CD14-positive monocyte (primary cell): ENCODE data around the gene HDAC7. TPM values are rescaled to one million over a fixed set of nuclear protein-coding genes. Genes with fewer than 3 reads are reported as not detected.
"Not testable (repeated sequence)": the region's sequence is repeated elsewhere in the genome, so short reads cannot be mapped to it uniquely, and the experiment has no call there.

Experiments
- DNase-seq, 3 donors: peaks; one replicate each; pipeline ENCODE4 v3.0.0-alpha.2; 2011 to 2022
- H2AFZ ChIP-seq: 2 replicates; pipeline ENCODE4 v1.6.0; 2012; ENCODE audit warnings: mild to moderate bottlenecking, low read depth, low read length, inconsistent platforms; ENCODE audit not compliant: insufficient read depth, poor library complexity, severe bottlenecking
- H3K27ac ChIP-seq, 2 donors: 1 replicate in 1 of 2; 2 replicates in 1 of 2; pipeline ENCODE4 v1.5.1; 2012 to 2013; ENCODE audit warnings: low read length in 2 of 2, control low read depth in 1 of 2, inconsistent platforms in 1 of 2, low read depth in 1 of 2, mild to moderate bottlenecking in 1 of 2
- H3K27me3 ChIP-seq, 2 donors: one replicate each; pipeline versions ENCODE4 v1.6.0 to v1.6.1; 2011 to 2013; ENCODE audit warnings: low read length in 2 of 2; ENCODE audit not compliant: control insufficient read depth in 2 of 2, insufficient read depth in 2 of 2
- H3K36me3 ChIP-seq, 2 donors: replicated peaks in 1 of 2; 1 replicate in 1 of 2; 2 replicates in 1 of 2; pipeline versions ENCODE4 v1.5.1 to v1.6.1; 2012 to 2013; ENCODE audit warnings: low read length in 2 of 2, control low read depth in 1 of 2, inconsistent platforms in 1 of 2, mild to moderate bottlenecking in 1 of 2; ENCODE audit not compliant: insufficient read depth in 2 of 2, control insufficient read depth in 1 of 2
- H3K4me1 ChIP-seq, 2 donors: 1 replicate in 1 of 2; 2 replicates in 1 of 2; pipeline versions ENCODE4 v1.5.1 to v1.6.1; 2012 to 2013; ENCODE audit warnings: low read length in 2 of 2, control low read depth in 1 of 2, inconsistent platforms in 1 of 2, mild to moderate bottlenecking in 1 of 2, moderate library complexity in 1 of 2; ENCODE audit not compliant: insufficient read depth in 2 of 2, control insufficient read depth in 1 of 2
- H3K4me2 ChIP-seq: replicated peaks from 2 replicates; pipeline ENCODE3; 2012; ENCODE audit warnings: low read length, moderate library complexity, mild to moderate bottlenecking; ENCODE audit not compliant: poor library complexity, severe bottlenecking; ENCODE audit errors: extremely low read depth
- H3K4me3 ChIP-seq, 3 experiments: fragments of 200-600 bp in 1 of 3; sonication (generic) in 1 of 3; replicated peaks in 1 of 3; 1 replicate in 2 of 3; 2 replicates in 1 of 3; pipeline ENCODE4 v1.5.1; 2011 to 2013; ENCODE audit warnings: low read length in 3 of 3, mild to moderate bottlenecking in 3 of 3, control low read depth in 2 of 3, low read depth in 2 of 3, inconsistent platforms in 1 of 3, moderate library complexity in 1 of 3
- H3K79me2 ChIP-seq: 2 replicates; pipeline ENCODE4 v1.6.0; 2012; ENCODE audit warnings: mild to moderate bottlenecking, control low read depth, inconsistent platforms, low read length, moderate library complexity; ENCODE audit not compliant: insufficient read depth
- H3K9ac ChIP-seq: 2 replicates; pipeline ENCODE4 v1.6.0; 2017; ENCODE audit warnings: low read length, mild to moderate bottlenecking; ENCODE audit not compliant: insufficient read depth, poor library complexity, severe bottlenecking
- H3K9me3 ChIP-seq, 2 donors: replicated peaks in 1 of 2; 1 replicate in 1 of 2; 2 replicates in 1 of 2; pipeline versions ENCODE4 v1.5.1 to v1.6.1; 2012 to 2013; ENCODE audit warnings: low read length in 2 of 2, control low read depth in 1 of 2; ENCODE audit not compliant: control insufficient read depth in 1 of 2, insufficient read depth in 1 of 2
- H4K20me1 ChIP-seq: 2 replicates; pipeline ENCODE4 v1.6.0; 2012; ENCODE audit warnings: mild to moderate bottlenecking, low read length, control low read depth, moderate library complexity; ENCODE audit not compliant: insufficient read depth
- H3K27ac Mint-ChIP-seq, 7 donors: one replicate each; pipeline ENCODE4 v1.8.0; 2020; ENCODE audit warnings: mild to moderate bottlenecking in 7 of 7, mixed read lengths in 7 of 7, moderate library complexity in 6 of 7, inconsistent platforms in 2 of 7
- H3K27me3 Mint-ChIP-seq, 3 donors: one replicate each; pipeline ENCODE4 v1.8.0; 2021 to 2022; ENCODE audit warnings: low read depth in 3 of 3, mild to moderate bottlenecking in 3 of 3, mixed read lengths in 3 of 3, moderate library complexity in 3 of 3, inconsistent platforms in 1 of 3
- H3K36me3 Mint-ChIP-seq, 2 donors: one replicate each; pipeline ENCODE4 v1.8.0; 2020; ENCODE audit warnings: mixed read lengths in 2 of 2, inconsistent platforms in 1 of 2, mild to moderate bottlenecking in 1 of 2
- H3K4me1 Mint-ChIP-seq: one replicate; pipeline ENCODE4 v1.8.0; 2020; ENCODE audit warnings: mild to moderate bottlenecking, mixed read lengths
- H3K4me3 Mint-ChIP-seq, 2 donors: one replicate each; pipeline ENCODE4 v1.8.0; 2020; ENCODE audit warnings: mild to moderate bottlenecking in 2 of 2, mixed read lengths in 2 of 2, moderate library complexity in 1 of 2
- H3K9me3 Mint-ChIP-seq, 7 donors: one replicate each; pipeline ENCODE4 v1.8.0; 2020 to 2022; ENCODE audit warnings: mixed read lengths in 7 of 7, mild to moderate bottlenecking in 6 of 7, moderate library complexity in 6 of 7, inconsistent platforms in 2 of 7
- WGBS: methylation state at CpG from one replicate; pipeline ENCODE4 v1.1.5; 2013; ENCODE audit warnings: missing lambda C conversion rate; ENCODE audit not compliant: insufficient coverage; 5-methylcytosine and 5-hydroxymethylcytosine counted together
- intact Hi-C, 2 donors: fragments of 100-400 bp; cut with micrococcal nuclease; formaldehyde crosslinking; loops; one replicate each; pipeline versions ENCODE4 v1.15.0 to v1.15.1; 2023
- polyA plus RNA-seq, 3 donors: library from polyadenylated mRNA; depleted of rRNA in 1 of 3; unstranded in 2 of 3; stranded (reverse) in 1 of 3; fragments of 300-500 nt in 2 of 3; fragments of >200 nt in 1 of 3; fragmentation: Illumina TruSeq in 2 of 3; gene quantifications; 1 replicate in 2 of 3; 2 replicates in 1 of 3; pipeline ENCODE4 v1.2.3, GENCODE V29; 2012 to 2021
- TF ChIP-seq, protein P1 (sequence below): fragments of 200-600 bp; IDR thresholded peaks from one replicate; pipeline ENCODE4 v1.8.0; 2022; ENCODE audit warnings: antibody characterized with exemption, mild to moderate bottlenecking

HDAC7 gene
- polyA plus RNA-seq, 3 donors: 5.9 to 79.2 (median 8.4) TPM

DNA sequence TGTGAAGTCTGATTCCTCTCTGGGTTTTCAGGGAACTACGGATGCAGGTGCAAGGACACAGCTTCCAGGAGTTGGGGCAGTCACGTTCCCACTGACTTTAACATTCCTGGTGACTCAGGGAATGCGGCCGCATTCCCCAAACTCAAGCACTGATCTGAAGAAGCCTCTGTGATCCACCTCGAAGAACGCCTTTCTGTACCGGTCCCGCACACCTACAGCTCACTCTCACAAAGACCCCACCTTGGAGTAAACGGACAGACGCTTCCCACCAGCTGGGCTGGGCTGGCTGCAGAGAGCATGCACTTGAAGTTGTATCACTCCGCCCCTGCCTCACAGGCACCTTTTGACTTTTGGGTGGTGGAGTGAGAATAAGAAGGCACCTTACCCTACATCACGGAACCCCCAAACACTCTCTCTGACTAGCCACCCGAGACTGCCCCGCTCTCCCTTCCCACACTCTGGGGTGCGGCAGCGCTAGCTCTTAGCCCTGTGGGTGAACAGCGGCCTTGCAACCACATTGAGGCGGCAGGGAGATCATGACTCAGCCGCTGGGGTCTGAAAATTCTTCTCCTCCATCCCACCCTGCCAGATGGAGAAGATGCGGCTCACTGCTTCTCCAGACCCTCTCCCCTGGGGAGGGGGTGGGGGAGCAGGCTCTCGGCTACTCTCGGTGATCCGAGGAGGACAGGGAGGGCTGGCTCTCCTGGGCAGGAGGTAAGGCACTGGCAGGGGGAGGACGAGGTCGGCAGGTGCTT lies 23.7 kb upstream of the HDAC7 start:
- peaks cover 40 to 51% of the 10 kb centered on the region in 2 donors for H3K36me3 ChIP-seq
- Mint-ChIP-seq H3K27ac (no peak overlapping the region), H3K9me3 (no peaks in the 10 kb centered on the region), H3K4me1 (no peaks in the 10 kb centered on the region), H3K27me3 (peaks cover 2 to 7% (median 5%) of the 10 kb centered on the region in 3 donors), H3K4me3 (no peak overlapping the region), H3K36me3 (peaks cover 52% of the 10 kb centered on the region in 2 donors)
- DNase-seq: no peak
- H3K79me2 ChIP-seq: no peaks in the 10 kb centered on the region
- H3K9me3 ChIP-seq: no peaks in the 10 kb centered on the region
- no peaks in the 10 kb centered on the region for H3K27me3 ChIP-seq
- H2AFZ ChIP-seq: no peak overlapping the region
- intact Hi-C loops: no loop called here
- no peaks in the 10 kb centered on the region for H3K4me1 ChIP-seq
- WGBS: 96% methylated on average over 8 of the region's 25 CpGs
- H4K20me1 ChIP-seq: no peaks in the 10 kb centered on the region
- no peak overlapping the region for H3K4me2 ChIP-seq
- TF ChIP-seq, protein P1, sequence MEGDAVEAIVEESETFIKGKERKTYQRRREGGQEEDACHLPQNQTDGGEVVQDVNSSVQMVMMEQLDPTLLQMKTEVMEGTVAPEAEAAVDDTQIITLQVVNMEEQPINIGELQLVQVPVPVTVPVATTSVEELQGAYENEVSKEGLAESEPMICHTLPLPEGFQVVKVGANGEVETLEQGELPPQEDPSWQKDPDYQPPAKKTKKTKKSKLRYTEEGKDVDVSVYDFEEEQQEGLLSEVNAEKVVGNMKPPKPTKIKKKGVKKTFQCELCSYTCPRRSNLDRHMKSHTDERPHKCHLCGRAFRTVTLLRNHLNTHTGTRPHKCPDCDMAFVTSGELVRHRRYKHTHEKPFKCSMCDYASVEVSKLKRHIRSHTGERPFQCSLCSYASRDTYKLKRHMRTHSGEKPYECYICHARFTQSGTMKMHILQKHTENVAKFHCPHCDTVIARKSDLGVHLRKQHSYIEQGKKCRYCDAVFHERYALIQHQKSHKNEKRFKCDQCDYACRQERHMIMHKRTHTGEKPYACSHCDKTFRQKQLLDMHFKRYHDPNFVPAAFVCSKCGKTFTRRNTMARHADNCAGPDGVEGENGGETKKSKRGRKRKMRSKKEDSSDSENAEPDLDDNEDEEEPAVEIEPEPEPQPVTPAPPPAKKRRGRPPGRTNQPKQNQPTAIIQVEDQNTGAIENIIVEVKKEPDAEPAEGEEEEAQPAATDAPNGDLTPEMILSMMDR: no peak
- no peak overlapping the region for H3K27ac ChIP-seq
- H3K9ac ChIP-seq: no peak overlapping the region
- H3K4me3 ChIP-seq: no peak overlapping the region

DNA sequence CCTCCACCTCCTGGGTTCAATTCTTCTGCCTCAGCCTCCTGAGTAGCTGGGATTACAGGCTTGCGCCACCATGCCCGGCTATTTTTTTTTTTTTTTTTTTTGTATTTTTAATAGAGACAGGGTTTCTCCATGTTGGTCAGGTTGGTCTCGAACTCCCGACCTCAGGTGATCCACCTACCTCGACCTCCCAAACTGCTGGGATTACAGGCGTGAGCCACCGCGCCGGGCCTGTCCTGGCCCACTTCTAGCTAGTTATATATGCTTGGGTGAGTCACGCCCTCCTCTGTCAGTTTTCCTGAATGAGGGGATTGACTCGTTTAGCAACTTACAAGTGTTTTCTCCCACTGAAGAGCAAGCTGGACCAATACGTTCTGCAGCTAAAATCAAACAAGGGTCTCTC lies 22.8 kb upstream of the HDAC7 start:
- H3K27ac ChIP-seq, H3K27me3 ChIP-seq, H3K9ac ChIP-seq, H3K27me3 Mint-ChIP-seq, H3K4me3 ChIP-seq, H2AFZ ChIP-seq, H3K4me2 ChIP-seq, H3K27ac Mint-ChIP-seq, DNase-seq, H3K4me1 Mint-ChIP-seq, H3K79me2 ChIP-seq, H4K20me1 ChIP-seq, intact Hi-C loops, H3K4me1 ChIP-seq, H3K9me3 ChIP-seq, H3K9me3 Mint-ChIP-seq, H3K4me3 Mint-ChIP-seq: not testable (repeated sequence)
- 97% methylated on average over 4 of the region's 12 CpGs for WGBS
- H3K36me3 Mint-ChIP-seq: peaks cover 45 to 48% of the 10 kb centered on the region in 2 donors
- H3K36me3 ChIP-seq: peaks cover 37 to 50% of the 10 kb centered on the region in 2 donors
